Hematopoietic multipotent progenitor cell treated with erythropoietin and hydrocortisone succinate and interleukin-3 and kit ligand, for 17 days (in vitro differentiated cells): ENCODE measurements around the gene TNFRSF9.

Experiments used
- DNase-seq: peaks from one replicate; pipeline ENCODE4 v3.0.0-alpha.2; 2015; ENCODE audit warnings: low spot score

The TNFRSF9 gene

DNA sequence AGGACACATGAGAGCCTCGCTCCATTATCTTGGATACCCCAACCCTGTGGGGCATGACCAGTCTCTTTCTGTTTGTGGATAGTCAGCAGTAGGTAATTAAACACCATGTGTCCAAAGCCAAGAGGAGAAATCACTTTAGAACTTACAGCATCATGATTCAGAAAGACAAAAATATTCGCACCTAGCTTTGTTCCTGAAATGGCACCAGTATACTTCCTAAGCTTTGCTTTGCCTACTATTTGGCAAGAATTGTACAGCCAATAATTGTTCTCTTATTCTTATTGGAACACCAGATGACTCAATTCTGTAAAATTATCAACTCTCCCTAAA, 24.2 kb downstream of the TNFRSF9 start:
- DNase-seq: no peak

DNA sequence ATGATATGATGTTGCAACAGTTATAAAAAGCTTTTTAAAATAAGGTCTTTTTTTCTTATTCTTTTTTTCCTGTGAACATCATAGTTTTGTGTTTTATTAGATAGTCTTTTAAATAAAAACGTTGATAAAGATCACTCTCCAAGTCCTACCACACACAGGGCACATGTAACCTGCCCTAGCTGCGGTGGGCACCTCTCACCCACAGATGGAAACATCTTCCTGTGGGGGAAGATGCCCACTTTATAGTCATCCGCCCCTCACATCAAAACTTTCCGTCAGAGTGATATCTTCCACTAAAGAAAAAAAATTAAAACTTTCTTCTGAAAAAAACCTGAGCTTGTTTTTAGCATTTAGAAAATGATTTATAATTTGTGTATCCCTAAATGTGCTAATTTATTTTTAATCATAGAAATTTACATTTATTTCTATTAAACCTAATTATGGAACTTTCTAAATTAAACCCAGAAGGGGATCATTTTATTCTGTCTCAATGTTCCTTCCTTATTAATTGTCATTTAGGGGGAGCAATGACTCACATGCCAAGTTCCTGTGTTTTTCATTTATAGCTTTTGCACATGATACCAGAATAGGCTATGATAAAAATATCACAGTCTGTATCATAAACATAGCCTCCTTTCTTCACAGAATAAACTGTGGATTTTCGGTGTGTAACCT, 24.7 kb downstream of the TNFRSF9 start:
- no peak for DNase-seq

GRCh38 chr1:7912743-7913557, 27.7 kb downstream of the TNFRSF9 start:
- no peak for DNase-seq

- no peak for DNase-seq
Measured at GRCh38 chr1:7912145-7912544, 28.5 kb downstream of the TNFRSF9 start.

GRCh38 chr1:7905262-7905661, 35.4 kb downstream of the TNFRSF9 start:
- no peak for DNase-seq

GRCh38 chr1:7902478-7903085, 38.1 kb downstream of the TNFRSF9 start:
- peak; percentile 57 for DNase-seq

DNA sequence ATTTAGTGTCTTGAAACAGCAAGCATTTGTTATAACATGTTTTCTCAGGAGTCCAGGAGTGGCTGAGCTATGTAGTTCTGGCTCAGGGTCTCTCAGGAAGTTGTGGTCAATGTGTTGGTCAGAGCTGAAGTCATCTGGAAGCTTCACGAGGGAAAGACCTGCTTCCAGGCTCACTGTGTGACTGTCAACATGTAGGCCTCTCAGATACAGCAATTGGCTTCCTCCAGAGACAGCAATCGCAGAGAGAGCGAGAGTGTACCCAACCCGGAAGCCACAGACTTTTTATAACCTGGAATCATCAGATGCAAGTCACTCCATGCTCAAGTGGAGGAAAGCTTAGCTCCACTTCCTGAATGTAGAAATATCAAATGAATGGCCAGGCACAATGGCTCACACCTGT, 40.9 kb downstream of the TNFRSF9 start:
- DNase-seq: no peak

- DNase-seq: no peak
Measured at GRCh38 chr1:7898962-7899361, 41.7 kb downstream of the TNFRSF9 start.

DNA sequence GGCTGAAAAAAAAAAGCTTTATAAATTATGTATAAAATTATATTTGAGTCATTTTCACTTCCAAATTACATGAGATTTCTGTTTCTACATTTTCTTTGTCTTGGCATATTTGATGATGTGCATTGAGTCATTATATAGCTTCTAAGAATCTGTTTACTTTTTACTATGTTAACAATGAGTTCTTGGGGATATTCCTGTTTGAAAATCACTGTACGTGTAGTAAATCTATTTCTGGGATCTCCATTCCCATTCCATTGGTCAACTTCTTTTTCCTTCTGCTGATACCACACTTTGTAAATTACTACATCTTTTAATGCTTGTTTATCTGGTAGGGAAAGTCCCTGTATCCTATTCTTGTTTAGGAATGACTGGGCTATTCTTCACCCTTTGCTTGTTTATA, 43.6 kb downstream of the TNFRSF9 start:
- no peak for DNase-seq

- no peak for DNase-seq
Measured at GRCh38 chr1:7893529-7894180, 47.0 kb downstream of the TNFRSF9 start.

- no peak for DNase-seq
Measured at GRCh38 chr1:7891804-7892203, 48.8 kb downstream of the TNFRSF9 start.

- no peak for DNase-seq
Measured at GRCh38 chr1:7890853-7891252, 49.8 kb downstream of the TNFRSF9 start.

DNA sequence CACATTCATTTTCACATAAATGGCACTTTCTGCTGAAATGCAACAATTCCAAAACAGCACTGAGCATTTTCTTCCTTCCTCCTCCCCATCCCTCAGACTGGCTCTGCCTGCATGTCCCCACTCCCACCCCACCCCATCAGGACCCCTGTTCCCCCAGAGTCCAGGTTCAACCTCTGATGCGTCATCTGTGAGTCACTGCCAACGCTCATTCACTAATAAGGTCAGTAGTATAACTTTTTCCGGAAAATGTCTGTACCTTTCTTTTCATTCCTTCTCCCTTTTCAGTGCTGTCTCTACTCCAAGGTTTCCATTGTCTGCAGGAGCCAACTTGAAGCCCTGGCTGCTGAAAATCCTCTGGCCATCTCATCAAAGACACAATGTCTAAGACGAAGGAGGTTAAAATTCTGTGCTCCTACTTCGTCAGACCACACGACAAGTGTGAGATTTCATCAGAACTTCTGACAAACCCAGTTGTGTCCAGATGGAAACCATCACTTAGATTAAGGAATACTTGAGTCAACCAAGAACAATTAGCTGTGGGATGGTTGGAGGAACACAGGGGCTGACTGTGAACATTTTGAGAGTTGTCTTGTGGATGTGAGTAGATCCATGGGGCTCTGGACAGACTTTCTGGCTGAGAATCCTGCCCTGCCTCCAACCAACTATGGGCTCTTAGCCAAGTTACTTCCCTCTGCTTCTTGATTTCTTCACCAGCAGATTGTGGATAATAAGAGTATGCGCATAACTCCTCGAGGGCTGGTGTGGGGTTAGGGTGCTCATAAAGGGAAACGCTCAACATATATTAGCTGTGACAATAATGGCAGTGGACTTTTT, 52.2 kb downstream of the TNFRSF9 start:
- DNase-seq: no peak

GRCh38 chr1:7886405-7886745, 54.3 kb downstream of the TNFRSF9 start:
- DNase-seq: no peak

GRCh38 chr1:7885513-7886404, 54.9 kb downstream of the TNFRSF9 start:
- DNase-seq: peak; percentile 24

DNA sequence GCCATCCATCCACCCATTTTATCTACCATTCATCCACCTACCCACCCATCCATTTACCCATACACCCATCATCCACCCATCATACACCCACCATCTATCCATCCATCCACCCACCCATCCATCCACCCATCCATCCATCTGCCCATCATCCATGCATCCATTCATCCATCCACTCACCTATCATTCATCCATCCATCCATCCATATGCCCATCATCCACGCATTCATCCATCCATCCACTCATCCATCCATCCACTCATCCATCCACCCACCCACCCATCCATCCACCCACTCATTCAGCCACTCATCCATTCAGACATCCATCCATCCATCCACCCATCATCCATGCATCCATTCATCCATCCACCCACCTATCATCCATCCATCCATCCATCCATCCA, 55.9 kb downstream of the TNFRSF9 start:
- no peak for DNase-seq

DNA sequence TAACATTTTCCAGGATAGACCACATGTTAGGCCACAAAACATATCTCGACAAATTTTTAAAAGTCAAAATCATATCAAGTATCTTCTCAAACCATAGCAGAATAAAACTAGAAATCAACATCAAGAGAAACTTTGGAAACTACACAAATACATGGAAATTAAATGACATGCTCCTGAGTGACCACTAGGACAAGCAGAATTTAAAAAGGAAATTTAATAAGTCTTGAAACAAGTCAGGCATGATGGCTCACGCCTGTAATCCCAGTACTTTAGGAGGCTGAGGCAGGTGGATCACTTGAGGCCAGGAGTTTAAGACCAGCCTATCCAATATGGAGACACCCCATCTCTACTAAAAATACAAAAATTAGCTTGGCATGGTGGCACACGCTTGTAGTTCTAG, 61.4 kb downstream of the TNFRSF9 start:
- no peak for DNase-seq

DNA sequence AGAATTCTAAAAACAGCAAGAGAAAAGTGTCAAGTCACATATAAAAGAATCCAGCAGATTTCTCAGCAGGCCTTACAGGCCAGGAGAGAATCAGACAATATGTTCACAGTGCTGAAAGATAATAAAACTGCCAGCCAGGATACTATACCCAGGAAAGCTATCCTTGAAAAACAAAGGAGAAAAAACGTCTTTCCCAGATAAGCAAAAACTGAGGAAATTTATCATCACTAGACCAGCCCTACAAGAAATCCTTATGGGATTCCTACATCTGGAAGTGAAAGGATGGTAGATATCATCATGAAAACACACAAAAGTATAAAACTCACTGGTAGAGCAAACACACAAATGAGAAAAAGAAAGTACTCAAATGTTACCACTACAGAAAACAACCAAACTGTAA, 62.6 kb downstream of the TNFRSF9 start:
- DNase-seq: no peak

GRCh38 chr1:7873801-7874795, 66.5 kb downstream of the TNFRSF9 start:
- no peak for DNase-seq

DNA sequence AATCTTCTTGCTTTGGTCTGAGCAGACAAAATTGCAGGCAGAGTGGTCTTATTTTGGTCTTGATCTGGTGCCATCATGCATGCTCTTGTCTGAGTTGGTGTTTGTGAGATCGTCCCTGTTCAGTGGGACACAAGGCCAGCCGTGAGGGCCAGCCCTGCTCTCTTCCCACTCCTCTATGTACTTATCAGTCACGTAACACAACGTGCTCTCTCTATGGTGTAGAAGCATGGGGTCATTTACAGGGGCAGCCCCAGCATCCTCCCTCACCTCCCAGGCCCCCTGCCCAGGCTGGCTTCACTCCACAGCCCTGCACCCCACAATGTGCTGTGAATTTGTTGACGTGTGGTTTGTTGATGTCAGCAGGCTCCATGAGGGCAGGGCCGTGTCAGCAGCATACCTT, 69.5 kb downstream of the TNFRSF9 start:
- no peak for DNase-seq
